Erythroblast (primary cell): Measurements from ENCODE around the gene GALNT9.
"Not testable (repeated sequence)": the region's sequence is repeated elsewhere in the genome, so short reads cannot be mapped to it uniquely, and the experiment has no call there.

Experiments
- DNase-seq, 2 experiments: peaks; one replicate each; lab custom pipeline; 2025; lab: John Stamatoyannopoulos, UW
- GATA1 ChIP-seq: IDR thresholded peaks from 2 replicates; pipeline ENCODE4 v1.6.1; 2011; ENCODE audit warnings: low read depth, mild to moderate bottlenecking, control low read depth, low read length, moderate library complexity
- POLR2A ChIP-seq: IDR thresholded peaks from 2 replicates; pipeline ENCODE4 v1.6.1; 2011; ENCODE audit warnings: mild to moderate bottlenecking, low read length

The GALNT9 gene

GRCh38 chr12:132155771-132156572 lies 173.4 kb downstream of the GALNT9 start:
- TF ChIP-seq POLR2A (no peak), GATA1 (no peak)
- DNase-seq, result peak; percentile 41 to 60

DNA sequence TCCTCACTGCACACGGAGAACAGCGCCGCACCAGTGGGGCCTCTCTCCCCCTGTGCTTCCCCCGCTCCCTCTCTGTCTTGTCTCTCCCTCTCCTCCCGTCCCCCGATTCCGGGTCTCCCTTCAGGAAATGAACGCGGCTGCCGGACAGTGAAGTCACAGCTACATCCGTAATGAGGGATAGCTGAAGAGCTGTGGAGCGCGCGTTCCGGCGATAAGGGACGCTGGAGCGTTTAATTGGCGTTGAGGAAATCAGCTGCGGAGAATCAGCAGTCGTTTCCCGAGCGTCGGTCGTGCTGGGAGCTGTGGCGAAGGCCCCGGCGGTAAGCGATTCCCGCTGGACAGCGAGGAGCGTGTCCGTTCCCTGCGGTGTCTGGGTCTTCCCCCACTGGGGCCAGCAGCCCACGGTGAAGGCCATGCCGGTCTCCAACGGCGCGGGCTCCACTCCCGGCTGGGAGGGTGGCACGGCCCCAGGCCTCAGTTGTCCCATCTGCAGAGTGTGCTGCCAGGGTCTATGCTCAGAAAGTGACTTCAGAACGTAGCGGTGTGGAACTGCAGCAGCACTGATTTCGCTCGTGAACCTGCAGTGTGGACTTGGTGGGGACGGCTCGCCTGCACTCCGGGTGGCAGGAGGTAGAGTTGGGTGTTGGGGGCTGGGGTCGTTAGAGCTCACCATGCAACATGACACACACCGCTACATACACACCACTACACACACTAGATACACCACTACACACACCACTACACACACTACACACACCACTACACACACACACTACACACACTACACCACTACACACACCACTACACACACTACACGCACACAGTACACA lies 174.2 kb downstream of the GALNT9 start:
- TF ChIP-seq GATA1 (no peak), POLR2A (no peak)
- DNase-seq, result peak; percentile 40 to 73

GRCh38 chr12:132154341-132154761 lies 175.0 kb downstream of the GALNT9 start:
- no peak for DNase-seq
- TF ChIP-seq GATA1 (no peak), POLR2A (no peak)

DNA sequence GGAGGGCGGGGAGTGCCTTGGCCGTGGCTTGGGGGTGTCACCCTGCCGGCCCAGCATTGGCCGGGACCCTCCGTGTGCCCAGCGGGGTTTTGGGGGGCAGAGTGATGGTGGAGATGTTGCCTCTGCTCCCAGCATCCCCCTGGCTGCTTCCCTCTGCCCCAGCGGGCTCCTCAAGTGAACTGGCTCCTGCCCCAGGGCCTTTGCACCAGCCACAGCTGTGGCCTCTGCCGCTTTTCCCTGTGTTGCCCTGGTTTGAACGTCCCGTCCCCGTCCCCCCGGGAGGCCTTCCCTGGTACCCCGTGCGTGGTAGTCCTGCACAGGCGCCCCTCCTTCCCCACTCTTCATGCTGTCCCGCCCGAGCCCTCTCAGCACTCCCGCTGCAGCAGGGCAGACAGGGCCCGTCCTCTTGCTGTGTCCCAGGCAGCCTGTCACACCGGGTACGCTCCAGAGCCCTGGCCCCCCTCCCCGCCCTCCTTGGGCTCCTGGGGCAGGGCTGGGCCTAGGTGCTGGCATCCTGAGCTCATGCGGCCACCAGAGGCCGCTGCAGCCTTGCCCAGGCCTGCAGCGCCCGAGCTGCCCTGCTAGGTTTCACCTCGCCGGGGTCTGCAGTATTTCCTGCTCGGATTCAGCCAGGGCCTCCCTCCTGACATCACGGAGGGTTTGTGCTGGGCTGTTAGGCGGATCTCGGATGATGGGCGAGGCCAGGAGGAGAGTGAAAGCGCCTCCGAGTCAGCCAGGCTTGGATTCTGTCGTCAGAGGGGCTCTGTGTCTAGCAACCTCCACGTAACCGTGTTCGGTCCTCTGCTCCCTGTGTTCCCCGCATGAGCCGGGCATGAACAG lies 175.7 kb downstream of the GALNT9 start:
- peak; percentile 76 for DNase-seq
- no peak for TF ChIP-seq GATA1
- no peak for TF ChIP-seq POLR2A

DNA sequence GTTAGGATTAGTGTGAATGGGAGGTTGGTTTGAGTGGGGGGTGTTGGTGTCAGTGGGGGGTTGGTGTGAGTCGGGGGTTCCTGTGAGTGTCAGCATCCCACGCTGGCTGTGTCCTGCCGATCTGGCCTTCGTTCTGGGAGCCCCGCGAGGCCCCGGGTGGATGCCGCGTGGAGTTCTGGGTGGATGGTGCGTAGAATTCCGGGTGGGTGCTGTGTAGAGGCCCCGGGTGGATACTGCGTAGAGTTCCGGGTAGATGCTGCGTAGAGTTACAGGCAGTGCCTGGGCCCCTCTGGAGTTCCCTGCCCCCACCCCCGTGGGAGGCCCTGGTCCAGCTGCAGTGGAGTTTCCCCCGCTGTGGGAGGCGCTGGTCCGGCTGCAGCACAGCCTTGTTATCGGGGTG lies 176.4 kb downstream of the GALNT9 start:
- no peak for DNase-seq
- TF ChIP-seq POLR2A (no peak), GATA1 (no peak)

GRCh38 chr12:132152411-132152821 lies 177.0 kb downstream of the GALNT9 start:
- TF ChIP-seq GATA1, result no peak
- no peak for TF ChIP-seq POLR2A
- DNase-seq, result no peak

- TF ChIP-seq POLR2A (no peak), GATA1 (no peak)
- no peak for DNase-seq
These were observed 177.5 kb downstream of the GALNT9 start for GRCh38 chr12:132151766-132152410.

DNA sequence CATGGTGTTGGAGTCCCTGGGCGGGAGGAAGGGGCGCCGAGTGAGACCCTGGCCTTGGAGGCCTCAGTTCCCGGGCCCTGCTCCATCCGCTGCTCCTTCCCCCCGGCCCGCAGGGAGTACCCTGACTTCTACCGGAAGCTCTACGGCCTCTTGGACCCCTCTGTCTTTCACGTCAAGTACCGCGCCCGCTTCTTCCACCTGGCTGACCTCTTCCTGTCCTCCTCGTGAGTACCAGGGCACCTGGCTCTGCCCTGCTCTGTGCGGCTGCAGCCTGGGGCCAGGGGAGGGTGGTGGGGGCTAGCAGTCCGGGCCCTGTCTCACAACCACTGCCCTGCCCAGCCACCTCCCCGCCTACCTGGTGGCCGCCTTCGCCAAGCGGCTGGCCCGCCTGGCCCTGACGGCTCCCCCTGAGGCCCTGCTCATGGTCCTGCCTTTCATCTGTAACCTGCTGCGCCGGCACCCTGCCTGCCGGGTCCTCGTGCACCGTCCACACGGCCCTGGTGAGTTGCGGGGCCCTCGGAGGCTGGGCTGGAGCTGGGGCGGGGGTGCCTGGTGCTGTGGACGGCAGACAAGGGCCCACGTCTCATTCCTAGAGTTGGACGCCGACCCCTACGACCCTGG lies 178.1 kb downstream of the GALNT9 start:
- no peak for TF ChIP-seq POLR2A
- TF ChIP-seq GATA1, result no peak
- DNase-seq, result no peak

- no peak for TF ChIP-seq GATA1
- no peak for TF ChIP-seq POLR2A
- no peak for DNase-seq
These were observed 178.6 kb downstream of the GALNT9 start for GRCh38 chr12:132150780-132151144.

DNA sequence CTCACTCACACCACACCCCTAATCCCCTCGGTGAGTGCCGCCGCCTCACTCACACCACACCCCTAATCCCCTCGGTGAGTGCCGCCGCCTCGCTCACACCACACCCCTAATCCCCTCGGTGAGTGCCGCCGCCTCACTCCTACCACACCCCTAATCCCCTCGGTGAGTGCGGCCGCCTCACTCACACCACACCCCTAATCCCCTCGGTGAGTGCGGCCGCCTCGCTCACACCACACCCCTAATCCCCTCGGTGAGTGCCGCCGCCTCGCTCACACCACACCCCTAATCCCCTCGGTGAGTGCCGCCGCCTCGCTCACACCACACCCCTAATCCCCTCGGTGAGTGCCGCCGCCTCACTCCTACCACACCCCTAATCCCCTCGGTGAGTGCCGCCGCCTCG lies 179.9 kb downstream of the GALNT9 start:
- DNase-seq, result not testable (repeated sequence)

- DNase-seq, result no peak
- TF ChIP-seq GATA1 (no peak), POLR2A (no peak)
These were observed 180.9 kb downstream of the GALNT9 start for GRCh38 chr12:132148368-132149045.

- DNase-seq, result no peak
- TF ChIP-seq POLR2A (no peak), GATA1 (no peak)
These were observed 181.7 kb downstream of the GALNT9 start for GRCh38 chr12:132147423-132148367.
